Nephron progenitor cell (in vitro differentiated cells): ENCODE measurements around the gene ACTMAP.

Experiments used
- DNase-seq: peaks from one replicate; pipeline ENCODE4 v3.0.0; 2021
- H3K27ac Mint-ChIP-seq: 2 replicates; pipeline ENCODE4 v1.8.0; 2021; ENCODE audit warnings: mild to moderate bottlenecking, moderate library complexity, mixed read lengths
- H3K27me3 Mint-ChIP-seq: 2 replicates; pipeline ENCODE4 v1.8.0; 2021; ENCODE audit warnings: mild to moderate bottlenecking, low read depth, mixed read lengths; ENCODE audit not compliant: poor library complexity
- H3K36me3 Mint-ChIP-seq: 2 replicates; pipeline ENCODE4 v1.8.0; 2021; ENCODE audit warnings: low read depth, mixed read lengths
- H3K4me1 Mint-ChIP-seq: 2 replicates; pipeline ENCODE4 v1.8.0; 2021; ENCODE audit warnings: mixed read lengths
- H3K4me3 Mint-ChIP-seq: 2 replicates; pipeline ENCODE4 v1.8.0; 2021; ENCODE audit warnings: mild to moderate bottlenecking, moderate library complexity, mixed read lengths
- H3K9me3 Mint-ChIP-seq: 2 replicates; pipeline ENCODE4 v1.8.0; 2021; ENCODE audit warnings: mild to moderate bottlenecking, moderate library complexity, mixed read lengths
- CTCF ChIP-seq: fragments of 200-600 bp; sonication (generic); IDR thresholded peaks from 2 replicates; pipeline ENCODE4 v1.5.0; 2021; ENCODE audit warnings: antibody characterized with exemption

Gene ACTMAP

GRCh38 chr19:40747536-40747935 is 2.7 kb downstream of the ACTMAP start:
- Mint-ChIP-seq H3K4me3 (no peak overlapping the region), H3K4me1 (peaks cover 54% of the 10 kb centered on the region), H3K9me3 (no peaks in the 10 kb centered on the region), H3K27ac (no peak overlapping the region), H3K36me3 (peaks cover 10% of the 10 kb centered on the region), H3K27me3 (peaks cover 6% of the 10 kb centered on the region)
- no peak for DNase-seq
- no peak for TF ChIP-seq CTCF

DNA sequence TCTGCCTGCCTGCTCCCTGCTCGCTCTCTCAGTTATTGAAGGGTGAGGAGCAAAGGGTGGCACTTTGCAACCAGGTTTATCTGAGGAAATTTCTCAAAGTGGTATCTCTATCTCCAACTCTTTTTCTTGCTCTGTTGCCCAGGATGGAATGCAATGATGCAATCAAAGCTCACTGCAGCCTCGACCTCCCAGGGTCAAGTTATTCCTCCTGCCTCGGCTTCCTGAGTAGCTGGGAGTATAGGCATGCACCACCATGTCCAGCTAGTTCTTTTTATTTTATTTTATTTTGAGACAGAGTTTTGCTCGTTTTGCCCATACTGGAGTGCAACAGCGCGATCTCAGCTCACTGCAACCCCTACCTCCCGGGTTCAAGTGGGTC is 4.9 kb downstream of the ACTMAP start:
- no peak overlapping the region for H3K27ac Mint-ChIP-seq
- no peak for DNase-seq
- no peaks in the 10 kb centered on the region for H3K9me3 Mint-ChIP-seq
- H3K27me3 Mint-ChIP-seq = peaks cover 12% of the 10 kb centered on the region
- no peaks in the 10 kb centered on the region for H3K36me3 Mint-ChIP-seq
- H3K4me3 Mint-ChIP-seq = no peak overlapping the region
- TF ChIP-seq CTCF = no peak
- H3K4me1 Mint-ChIP-seq = peaks cover 43% of the 10 kb centered on the region

- no peak for TF ChIP-seq CTCF
- H3K27ac Mint-ChIP-seq = peak overlapping the region; percentile 57
- no peaks in the 10 kb centered on the region for H3K9me3 Mint-ChIP-seq
- H3K4me3 Mint-ChIP-seq = no peak overlapping the region
- no peaks in the 10 kb centered on the region for H3K36me3 Mint-ChIP-seq
- H3K27me3 Mint-ChIP-seq = peaks cover 12% of the 10 kb centered on the region
- no peak for DNase-seq
- peaks cover 37% of the 10 kb centered on the region for H3K4me1 Mint-ChIP-seq
These were observed 5.5 kb downstream of the ACTMAP start for GRCh38 chr19:40744554-40745401.

GRCh38 chr19:40743926-40744325 is 6.4 kb downstream of the ACTMAP start:
- TF ChIP-seq CTCF = no peak
- H3K27me3 Mint-ChIP-seq = peaks cover 6% of the 10 kb centered on the region
- no peak overlapping the region for H3K27ac Mint-ChIP-seq
- H3K4me1 Mint-ChIP-seq = peaks cover 29% of the 10 kb centered on the region
- H3K36me3 Mint-ChIP-seq = peaks cover 1% of the 10 kb centered on the region
- no peak for DNase-seq
- H3K9me3 Mint-ChIP-seq = no peaks in the 10 kb centered on the region
- H3K4me3 Mint-ChIP-seq = no peak overlapping the region

GRCh38 chr19:40742886-40743285 is 7.4 kb downstream of the ACTMAP start:
- no peak for DNase-seq
- Mint-ChIP-seq H3K4me3 (no peak overlapping the region), H3K27ac (no peak overlapping the region), H3K27me3 (peaks cover 6% of the 10 kb centered on the region), H3K9me3 (no peaks in the 10 kb centered on the region), H3K36me3 (peaks cover 4% of the 10 kb centered on the region), H3K4me1 (peaks cover 21% of the 10 kb centered on the region)
- TF ChIP-seq CTCF = no peak

DNA sequence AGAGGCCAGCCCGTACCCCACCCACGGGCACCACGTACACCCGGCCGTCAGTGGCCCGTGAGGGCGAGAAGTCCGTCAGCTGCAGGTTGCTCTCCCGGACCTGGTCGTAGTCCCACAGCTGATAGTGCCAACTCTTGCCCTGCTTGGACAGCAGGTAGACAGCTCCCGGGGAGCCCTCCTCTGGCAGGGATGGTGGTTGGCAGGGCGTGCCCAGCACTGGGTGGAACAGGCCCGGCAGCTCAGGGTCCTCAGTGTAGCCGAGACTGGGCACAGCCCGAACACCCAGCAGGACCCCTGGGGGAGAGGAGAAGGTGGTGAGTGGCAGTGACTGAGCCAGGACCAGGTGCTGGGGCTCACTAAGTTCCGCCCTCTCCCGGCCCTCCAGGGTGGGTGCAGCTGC is 7.8 kb downstream of the ACTMAP start:
- Mint-ChIP-seq H3K27ac (no peak overlapping the region), H3K4me1 (peaks cover 18% of the 10 kb centered on the region), H3K36me3 (peaks cover 7% of the 10 kb centered on the region), H3K27me3 (peaks cover 6% of the 10 kb centered on the region), H3K9me3 (no peaks in the 10 kb centered on the region), H3K4me3 (no peak overlapping the region)
- no peak for DNase-seq
- no peak for TF ChIP-seq CTCF
